Ishikawa (cell line): ENCODE data around the gene BPIFB4.

Source experiments
- CEBPB ChIP-seq: IDR thresholded peaks from 2 replicates; pipeline ENCODE4 v1.6.1; 2012
- CREB1 ChIP-seq: IDR thresholded peaks from 2 replicates; pipeline ENCODE4 v1.6.1; 2012; ENCODE audit warnings: low read depth
- EGR1 ChIP-seq: IDR thresholded peaks from 2 replicates; pipeline ENCODE4 v1.6.1; 2012
- EP300 ChIP-seq: IDR thresholded peaks from 2 replicates; pipeline ENCODE4 v1.6.1; 2012; ENCODE audit warnings: borderline replicate concordance
- FOXM1 ChIP-seq: IDR thresholded peaks from 2 replicates; pipeline ENCODE4 v1.6.1; 2012; ENCODE audit warnings: low read depth, borderline replicate concordance
- MAX ChIP-seq: IDR thresholded peaks from 2 replicates; pipeline ENCODE4 v1.6.1; 2012
- NFIC ChIP-seq: IDR thresholded peaks from 2 replicates; pipeline ENCODE4 v1.6.1; 2012
- RAD21 ChIP-seq: IDR thresholded peaks from 2 replicates; pipeline ENCODE4 v1.6.1; 2012; ENCODE audit warnings: low read depth
- REST ChIP-seq: IDR thresholded peaks from 2 replicates; pipeline ENCODE4 v1.6.1; 2012; ENCODE audit warnings: low read depth, mild to moderate bottlenecking
- TAF1 ChIP-seq: IDR thresholded peaks from 2 replicates; pipeline ENCODE4 v1.6.1; 2012; ENCODE audit warnings: low read depth, mild to moderate bottlenecking
- TCF12 ChIP-seq: IDR thresholded peaks from 2 replicates; pipeline ENCODE4 v1.6.1; 2012; ENCODE audit warnings: low read depth
- TEAD4 ChIP-seq: IDR thresholded peaks from 2 replicates; pipeline ENCODE4 v1.6.1; 2012
- USF1 ChIP-seq: IDR thresholded peaks from 2 replicates; pipeline ENCODE4 v1.6.1; 2012
- YY1 ChIP-seq: IDR thresholded peaks from 2 replicates; pipeline ENCODE4 v1.6.1; 2012; ENCODE audit warnings: low read depth
- ZBTB7A ChIP-seq: IDR thresholded peaks from 2 replicates; pipeline ENCODE4 v1.6.1; 2012; ENCODE audit warnings: low read depth

BPIFB4 gene

GRCh38 chr20:33105316-33105924 is 26.0 kb downstream of the BPIFB4 start:
- TF ChIP-seq TAF1 (no peak), TCF12 (no peak), FOXM1 (no peak), EP300 (no peak), ZBTB7A (no peak)

GRCh38 chr20:33108661-33109060 is 29.2 kb downstream of the BPIFB4 start:
- TF ChIP-seq TAF1 (no peak), RAD21 (no peak), YY1 (no peak)

- TF ChIP-seq TCF12 = no peak
- no peak for TF ChIP-seq USF1
Observed at GRCh38 chr20:33110147-33110825, 30.8 kb downstream of the BPIFB4 start.

- no peak for TF ChIP-seq EGR1
Observed at GRCh38 chr20:33111306-33111705, 31.9 kb downstream of the BPIFB4 start.

- TF ChIP-seq USF1 (no peak), RAD21 (no peak), EGR1 (no peak), TAF1 (no peak), CREB1 (no peak), REST (no peak), EP300 (no peak), TCF12 (no peak), YY1 (no peak), CEBPB (no peak), TEAD4 (no peak), MAX (no peak), ZBTB7A (no peak), NFIC (no peak), FOXM1 (no peak)
Observed at GRCh38 chr20:33112547-33113386, 33.3 kb downstream of the BPIFB4 start.

GRCh38 chr20:33113387-33113908 is 34.0 kb downstream of the BPIFB4 start:
- no peak for TF ChIP-seq REST
- TF ChIP-seq TAF1 = no peak
- no peak for TF ChIP-seq MAX
- no peak for TF ChIP-seq CEBPB
- TF ChIP-seq TCF12 = no peak
- TF ChIP-seq NFIC = no peak
- no peak for TF ChIP-seq RAD21
